ENCODE data around the gene CCHCR1.

DNA sequence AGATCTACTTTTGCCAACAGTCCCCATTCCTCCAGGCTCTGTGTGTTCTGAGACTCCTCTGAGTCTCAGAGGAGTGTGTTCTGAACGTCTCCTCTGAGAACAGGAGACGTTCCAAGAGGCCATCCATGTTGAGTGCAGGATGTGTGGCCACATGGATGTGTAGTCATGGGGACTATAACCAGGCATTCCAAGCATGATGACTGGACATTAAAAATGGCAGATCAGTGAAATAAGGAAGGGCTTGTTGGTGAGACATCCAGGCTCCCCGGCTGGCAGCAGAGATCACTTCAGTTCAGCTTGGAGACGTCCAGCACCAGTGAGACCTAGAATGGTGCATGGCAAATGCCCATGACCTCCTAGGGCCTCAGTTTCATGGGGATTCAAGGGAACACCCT, 47.1 kb upstream of the CCHCR1 start:
- TF ChIP-seq, protein P1, sequence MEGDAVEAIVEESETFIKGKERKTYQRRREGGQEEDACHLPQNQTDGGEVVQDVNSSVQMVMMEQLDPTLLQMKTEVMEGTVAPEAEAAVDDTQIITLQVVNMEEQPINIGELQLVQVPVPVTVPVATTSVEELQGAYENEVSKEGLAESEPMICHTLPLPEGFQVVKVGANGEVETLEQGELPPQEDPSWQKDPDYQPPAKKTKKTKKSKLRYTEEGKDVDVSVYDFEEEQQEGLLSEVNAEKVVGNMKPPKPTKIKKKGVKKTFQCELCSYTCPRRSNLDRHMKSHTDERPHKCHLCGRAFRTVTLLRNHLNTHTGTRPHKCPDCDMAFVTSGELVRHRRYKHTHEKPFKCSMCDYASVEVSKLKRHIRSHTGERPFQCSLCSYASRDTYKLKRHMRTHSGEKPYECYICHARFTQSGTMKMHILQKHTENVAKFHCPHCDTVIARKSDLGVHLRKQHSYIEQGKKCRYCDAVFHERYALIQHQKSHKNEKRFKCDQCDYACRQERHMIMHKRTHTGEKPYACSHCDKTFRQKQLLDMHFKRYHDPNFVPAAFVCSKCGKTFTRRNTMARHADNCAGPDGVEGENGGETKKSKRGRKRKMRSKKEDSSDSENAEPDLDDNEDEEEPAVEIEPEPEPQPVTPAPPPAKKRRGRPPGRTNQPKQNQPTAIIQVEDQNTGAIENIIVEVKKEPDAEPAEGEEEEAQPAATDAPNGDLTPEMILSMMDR (IDR thresholded peaks at IDR 0.05): no peak
- TF ChIP-seq POLR2AphosphoS5 (IDR thresholded peaks at IDR 0.05): no peak
- no peak for TF ChIP-seq POLR2A (IDR thresholded peaks at IDR 0.05)
